Testis (tissue), 2 donors: ENCODE results near the gene RPAP3.

Experiments used
- CTCF ChIP-seq, 3 experiments: fragments of 450-650 bp in 2 of 3; fragments of 200-600 bp in 1 of 3; sonication (generic) in 1 of 3; IDR thresholded peaks; one replicate each; pipeline ENCODE4 v1.5.1; 2016 to 2019; ENCODE audit warnings: antibody characterized with exemption in 3 of 3, mild to moderate bottlenecking in 2 of 3, moderate library complexity in 1 of 3
- POLR2A ChIP-seq: fragments of 450-650 bp; IDR thresholded peaks from one replicate; pipeline ENCODE4 v1.6.1; 2017; ENCODE audit warnings: antibody characterized with exemption, mild to moderate bottlenecking, moderate library complexity

- TF ChIP-seq POLR2A (no peak), CTCF (IDR thresholded peaks at IDR 0.05) (no peak)
Observed at GRCh38 chr12:47744005-47744651, 38.3 kb upstream of the RPAP3 start.
